ENCODE data around the gene NFAM1. TPM values are rescaled to one million over a fixed set of nuclear protein-coding genes. Genes with fewer than 3 reads are reported as not detected.

The NFAM1 gene
- total and polyA plus RNA-seq, 2 of the 13 experiments (the other 11 are each of a cell fraction or from before 2014, with no cell fraction given) = 0.03 TPM; not detected in 1

- in situ Hi-C loops (cut with HindIII; ENCODE audit: extremely low pct_ligation_motif_present, low pct_unique_long_range_greater_than_20kb) = no loop called here
- Histone ChIP-seq H3K27me3 (ENCODE audit: control insufficient read depth in 1 of 2, insufficient read depth in 2 of 2, low read length in 2 of 2) (peaks cover 2 to 26% of the 10 kb centered on the region in 2 experiments; a peak in 3 of 5 replicates), H3K36me3 (replicated peaks in 1 of 2; ENCODE audit: control insufficient read depth in 1 of 2, insufficient read depth in 2 of 2, low read length in 2 of 2) (no peaks in the 10 kb centered on the region), H3K4me2 (ENCODE audit: low read depth, low read length) (no peak overlapping the region), H2AFZ (ENCODE audit: low read length) (no peak overlapping the region), H3K27ac (ENCODE audit: extremely low read length, insufficient read depth, low read length) (no peak overlapping the region), H3K9me3 (ENCODE audit: low read length) (no peaks in the 10 kb centered on the region), H4K20me1 (ENCODE audit: insufficient read depth, low read length) (no peaks in the 10 kb centered on the region), H3K4me1 (ENCODE audit: insufficient read depth, low read length) (peaks cover 8% of the 10 kb centered on the region), H3K79me2 (ENCODE audit: insufficient read depth, low read length) (no peaks in the 10 kb centered on the region), H3K4me3 (replicated peaks in 1 of 3; ENCODE audit: insufficient read depth in 1 of 3, low read depth in 2 of 3, low read length in 3 of 3) (no peak overlapping the region), H3K9ac (ENCODE audit: insufficient read depth, low read depth, low read length) (no peak overlapping the region)
- 51% methylated on average over 8 of the region's 16 CpGs for WGBS (ENCODE audit: low lambda C conversion rate)
- ATAC-seq (no peak), FAIRE-seq (no peak), DNase-seq (ENCODE audit: low spot score) (no peak)
- intact Hi-C loops (cut with micrococcal nuclease; ENCODE audit: unreplicated experiment) = no loop called here
- TF ChIP-seq ZNF615 (CRISPR knock-in tag; IDR thresholded peaks at IDR 0.05; ENCODE audit: borderline replicate concordance) = no peak
- TF ChIP-seq ZBTB43 (CRISPR knock-in tag; conservative IDR thresholded peaks at IDR 0.05) = no peak
- TF ChIP-seq ZNF878 (CRISPR knock-in tag; IDR thresholded peaks at IDR 0.05) = no peak
- no peak for TF ChIP-seq ZNF670 (CRISPR knock-in tag; IDR thresholded peaks at IDR 0.05; ENCODE audit: borderline replicate concordance)
- TF ChIP-seq ZSCAN30 (CRISPR knock-in tag; IDR thresholded peaks at IDR 0.05) = no peak
- no peak for TF ChIP-seq ZEB1 (IDR thresholded peaks at IDR 0.05; ENCODE audit: insufficient replicate concordance, low read depth)
- no peak for TF ChIP-seq ZNF501 (CRISPR knock-in tag; IDR thresholded peaks at IDR 0.05)
- TF ChIP-seq RFX1 (IDR thresholded peaks at IDR 0.05) = no peak
- no peak for TF ChIP-seq KLF11 (CRISPR knock-in tag; IDR thresholded peaks at IDR 0.05)
- no peak for TF ChIP-seq ZNF281 (CRISPR knock-in tag; IDR thresholded peaks at IDR 0.05; ENCODE audit: borderline replicate concordance)
- no peak for TF ChIP-seq ZSCAN21 (CRISPR knock-in tag; IDR thresholded peaks at IDR 0.05; ENCODE audit: borderline replicate concordance)
- TF ChIP-seq ZNF776 (CRISPR knock-in tag; IDR thresholded peaks at IDR 0.05) = no peak
- TF ChIP-seq ZNF83 (CRISPR knock-in tag; IDR thresholded peaks at IDR 0.05; ENCODE audit: borderline replicate concordance) = no peak
- TF ChIP-seq TFDP2 (CRISPR knock-in tag; IDR thresholded peaks at IDR 0.05) = no peak
- TF ChIP-seq NFE2L2 (IDR thresholded peaks at IDR 0.05; ENCODE audit: low read length) = no peak
- no peak for TF ChIP-seq NFIC (IDR thresholded peaks at IDR 0.05; ENCODE audit: low read length)
- TF ChIP-seq ZNF230 (CRISPR knock-in tag; IDR thresholded peaks at IDR 0.05) = no peak
- no peak for TF ChIP-seq ZNF761 (CRISPR knock-in tag; conservative IDR thresholded peaks at IDR 0.05)
- no peak for TF ChIP-seq ZFAT (CRISPR knock-in tag; conservative IDR thresholded peaks at IDR 0.05)
- no TSS peak for BruUV-seq (replicated peaks)
- ChIA-PET CTCF (ENCODE audit: low intra/inter-chr PET ratio, low total read pairs) (no interaction called here), POLR2A (no interaction called here)
Observed at GRCh38 chr22:42379966-42380537, 52.2 kb downstream of the NFAM1 start.
